Sigmoid colon (tissue), 4 donors: Measurements from ENCODE around the gene FCRLB.

Experiments
- CTCF ChIP-seq, 4 experiments: fragments of 450-650 bp in 3 of 4; fragments of 200-600 bp in 1 of 4; IDR thresholded peaks; one replicate each; pipeline ENCODE4 v1.5.1; 2016 to 2019; ENCODE audit warnings: antibody characterized with exemption in 4 of 4, mild to moderate bottlenecking in 3 of 4, moderate library complexity in 2 of 4
- EP300 ChIP-seq, 4 donors: sonication (generic); formaldehyde crosslinking; IDR thresholded peaks; one replicate each; pipeline ENCODE4 v1.6.1; 2017; ENCODE audit warnings: antibody characterized with exemption in 4 of 4
- POLR2A ChIP-seq, 2 donors: fragments of 450-650 bp; IDR thresholded peaks; one replicate each; pipeline ENCODE4 v1.6.1; 2016; ENCODE audit warnings: antibody characterized with exemption in 2 of 2, mild to moderate bottlenecking in 2 of 2, moderate library complexity in 2 of 2
- POLR2AphosphoS5 ChIP-seq, 4 donors: sonication (generic); formaldehyde crosslinking; IDR thresholded peaks; one replicate each; pipeline ENCODE4 v1.6.1; 2017; ENCODE audit warnings: antibody characterized with exemption in 4 of 4

- TF ChIP-seq CTCF (IDR thresholded peaks at IDR 0.05) (no peak), POLR2A (IDR thresholded peaks at IDR 0.05) (no peak), POLR2AphosphoS5 (IDR thresholded peaks at IDR 0.05) (no peak), EP300 (IDR thresholded peaks at IDR 0.05) (no peak)
These were observed 29.5 kb upstream of the FCRLB start for GRCh38 chr1:161691846-161692245.
